IMR-90 (cell line): ENCODE measurements around the gene C20orf144. TPM values are rescaled to one million over a fixed set of nuclear protein-coding genes. Genes with fewer than 3 reads are reported as not detected.

ENCODE experiments used
- ATAC-seq: fragments of 200-7000 bp; cut with Tn5 transposase; 2 replicates; pipeline ENCODE4 v1.9.1; 2020; ENCODE audit warnings: low read depth, mild to moderate bottlenecking, moderate library complexity
- BruUV-seq: library from RNA; stranded (reverse); fragments of 400-500 nt; replicated peaks from 2 replicates; lab custom pipeline; 2021; lab: Mats Ljungman, UMichigan
- CTCF ChIA-PET: fragments of 300-600 bp; formaldehyde crosslinking; extraction: SDS; loops from one replicate; lab custom pipeline; 2021; ENCODE audit warnings: antibody characterized with exemption; lab: Yijun Ruan, JAX
- POLR2A ChIA-PET: fragments of 300-600 bp; sonication (Branson Sonifier 250); formaldehyde crosslinking; loops from one replicate; lab custom pipeline; 2022; ENCODE audit warnings: antibody characterized with exemption; ENCODE audit not compliant: unreplicated experiment; lab: Charles Lee
- DNase-seq: peaks from one replicate; pipeline ENCODE4 v3.0.0; 2013
- H2AFZ ChIP-seq: replicated peaks from 2 replicates; pipeline ENCODE3; 2013; ENCODE audit warnings: low read length, mild to moderate bottlenecking; ENCODE audit not compliant: poor library complexity
- H2AK5ac ChIP-seq: 2 replicates; pipeline ENCODE4 v1.6.1; 2013; ENCODE audit warnings: low read depth, low read length, inconsistent platforms
- H2AK9ac ChIP-seq: replicated peaks from 2 replicates; pipeline ENCODE3; 2013; ENCODE audit warnings: mild to moderate bottlenecking, low read depth, low read length, moderate library complexity; ENCODE audit not compliant: poor library complexity
- H2BK120ac ChIP-seq: 2 replicates; pipeline ENCODE4 v1.6.1; 2013; ENCODE audit warnings: low read depth, low read length, inconsistent platforms
- H2BK15ac ChIP-seq: 3 replicates; pipeline ENCODE4 v1.6.1; 2013; ENCODE audit warnings: low read depth, low read length, inconsistent platforms
- H2BK20ac ChIP-seq: 2 replicates; pipeline ENCODE4 v1.6.1; 2013; ENCODE audit warnings: low read depth, mild to moderate bottlenecking, inconsistent platforms, low read length, moderate library complexity
- H2BK5ac ChIP-seq: 2 replicates; pipeline ENCODE4 v1.6.1; 2013; ENCODE audit warnings: mild to moderate bottlenecking, low read depth, low read length, inconsistent platforms; ENCODE audit not compliant: poor library complexity, severe bottlenecking
- H3K14ac ChIP-seq: replicated peaks from 2 replicates; pipeline ENCODE4 v1.6.1; 2013; ENCODE audit warnings: low read depth, low read length, inconsistent platforms
- H3K18ac ChIP-seq: 2 replicates; pipeline ENCODE4 v1.6.1; 2013; ENCODE audit warnings: low read depth, low read length, control low read depth
- H3K23ac ChIP-seq: 2 replicates; pipeline ENCODE4 v1.6.1; 2013; ENCODE audit warnings: low read depth, low read length, inconsistent platforms
- H3K27ac ChIP-seq: 2 replicates; pipeline ENCODE4 v1.5.1; 2013; ENCODE audit warnings: mild to moderate bottlenecking, control low read depth, low read length; ENCODE audit not compliant: insufficient read depth
- H3K27me3 ChIP-seq: 2 replicates; pipeline ENCODE4 v1.6.1; 2013; ENCODE audit warnings: low read length; ENCODE audit not compliant: control insufficient read depth, insufficient read depth
- H3K36me3 ChIP-seq: 2 replicates; pipeline ENCODE4 v1.6.1; 2013; ENCODE audit warnings: low read length, mixed read lengths; ENCODE audit not compliant: control insufficient read depth, insufficient read depth
- H3K4ac ChIP-seq: 2 replicates; pipeline ENCODE4 v1.6.1; 2013; ENCODE audit warnings: low read depth, low read length, inconsistent platforms
- H3K4me1 ChIP-seq: 2 replicates; pipeline ENCODE4 v1.6.1; 2013; ENCODE audit warnings: low read length, mixed read lengths; ENCODE audit not compliant: control insufficient read depth, insufficient read depth
- H3K4me2 ChIP-seq: 2 replicates; pipeline ENCODE4 v1.6.1; 2013; ENCODE audit warnings: low read depth, mild to moderate bottlenecking, control low read depth, low read length, moderate library complexity
- H3K4me3 ChIP-seq: 2 replicates; pipeline ENCODE4 v1.5.1; 2013; ENCODE audit warnings: low read depth, mild to moderate bottlenecking, control low read depth, low read length, moderate library complexity; ENCODE audit not compliant: insufficient read depth
- H3K56ac ChIP-seq: 2 replicates; pipeline ENCODE4 v1.6.1; 2013; ENCODE audit warnings: low read length, inconsistent platforms; ENCODE audit not compliant: insufficient read depth; ENCODE audit errors: extremely low read depth
- H3K79me1 ChIP-seq, 2 experiments: 2 replicates each; pipeline ENCODE4 v1.6.1; 2013; ENCODE audit warnings: low read length in 2 of 2, inconsistent platforms in 1 of 2, low read depth in 1 of 2
- H3K9ac ChIP-seq: 2 replicates; pipeline ENCODE4 v1.6.1; 2013; ENCODE audit warnings: low read depth, low read length, control low read depth
- H3K9me1 ChIP-seq: 2 replicates; pipeline ENCODE4 v1.6.1; 2013; ENCODE audit warnings: low read length, inconsistent platforms; ENCODE audit not compliant: insufficient read depth
- H3K9me3 ChIP-seq: 2 replicates; pipeline ENCODE4 v1.6.1; 2013; ENCODE audit warnings: low read length; ENCODE audit not compliant: control insufficient read depth, insufficient read depth
- H4K20me1 ChIP-seq: 2 replicates; pipeline ENCODE4 v1.6.1; 2013; ENCODE audit warnings: low read length, inconsistent platforms; ENCODE audit not compliant: insufficient read depth
- H4K5ac ChIP-seq: 2 replicates; pipeline ENCODE4 v1.6.1; 2013; ENCODE audit warnings: mild to moderate bottlenecking, low read depth, low read length, control low read depth
- H4K8ac ChIP-seq, 2 experiments: 2 replicates each; pipeline ENCODE4 v1.6.1; 2013; ENCODE audit warnings: low read depth in 2 of 2, low read length in 2 of 2, control low read depth in 1 of 2, inconsistent platforms in 1 of 2
- H4K91ac ChIP-seq: 2 replicates; pipeline ENCODE4 v1.6.1; 2013; ENCODE audit warnings: low read depth, low read length, inconsistent platforms; ENCODE audit not compliant: insufficient read depth
- CEBPB ChIP-seq: IDR thresholded peaks from 2 replicates; pipeline ENCODE4 v1.6.1; 2012; ENCODE audit warnings: low read depth, low read length, improper control_type of control experiment
- CHD1 ChIP-seq: IDR thresholded peaks from 2 replicates; pipeline ENCODE4 v1.6.1; 2012; ENCODE audit warnings: low read depth, low read length, improper control_type of control experiment
- ELK1 ChIP-seq: fragments of 150-350 bp; IDR thresholded peaks from 2 replicates; pipeline ENCODE4 v1.6.1; 2016; ENCODE audit warnings: low read depth, mild to moderate bottlenecking, low read length, moderate library complexity, borderline replicate concordance
- FOS ChIP-seq: fragments of 150-350 bp; IDR thresholded peaks from 2 replicates; pipeline ENCODE4 v1.6.1; 2016; ENCODE audit warnings: low read depth, low read length
- MAFK ChIP-seq: IDR thresholded peaks from 2 replicates; pipeline ENCODE4 v1.6.1; 2012; ENCODE audit warnings: low read depth, low read length, improper control_type of control experiment
- MXI1 ChIP-seq: IDR thresholded peaks from 2 replicates; pipeline ENCODE4 v1.6.1; 2012; ENCODE audit warnings: low read depth, mild to moderate bottlenecking, low read length, moderate library complexity, borderline replicate concordance
- RAD21 ChIP-seq: IDR thresholded peaks from 2 replicates; pipeline ENCODE4 v1.6.1; 2012; ENCODE audit warnings: low read length, improper control_type of control experiment
- RFX5 ChIP-seq: IDR thresholded peaks from 2 replicates; pipeline ENCODE4 v1.8.0; 2012; ENCODE audit warnings: low read depth, mild to moderate bottlenecking, low read length, moderate library complexity
- USF2 ChIP-seq: fragments of 150-350 bp; IDR thresholded peaks from 2 replicates; pipeline ENCODE4 v1.6.1; 2017; ENCODE audit warnings: mild to moderate bottlenecking, antibody characterized with exemption, low read length, low read depth
- WGBS, 2 experiments: methylation state at CpG; one replicate each; pipeline versions ENCODE4 v1.1.5 to v1.1.7; 2013; ENCODE audit warnings: missing lambda C conversion rate in 2 of 2; ENCODE audit not compliant: insufficient read length in 1 of 2; ENCODE audit errors: extremely low coverage in 2 of 2; 5-methylcytosine and 5-hydroxymethylcytosine counted together
- dilution Hi-C: fragments of 300-500 bp; cut with HindIII; formaldehyde crosslinking; loops from one replicate; pipeline ENCODE4 v1.14.3; 2018; ENCODE audit warnings: low sequenced_read_pairs; ENCODE audit not compliant: unreplicated experiment
- in situ Hi-C: fragments of 300-500 bp; cut with MboI; formaldehyde crosslinking; loops from 3 replicates; pipeline ENCODE4 v1.14.3; 2019; ENCODE audit warnings: low sequenced_read_pairs, inconsistent platforms, mixed read lengths
- intact Hi-C: fragments of 100-400 bp; cut with micrococcal nuclease; formaldehyde crosslinking; loops from 2 replicates; pipeline ENCODE4 v1.10.0; 2022
- polyA plus RNA-seq, 3 experiments: library from polyadenylated mRNA; depleted of rRNA; stranded (reverse); fragments of >200 nt; gene quantifications; 2 replicates each; pipeline ENCODE4 v1.2.3, GENCODE V29; 2012; ENCODE audit warnings: low replicate concordance in 1 of 3
- total RNA-seq: library from RNA; depleted of rRNA; stranded (reverse); fragments of >200 nt; gene quantifications from 2 replicates; pipeline ENCODE4 v1.2.3, GENCODE V29; 2012

The C20orf144 gene
- total and polyA plus RNA-seq, 2 of the 4 experiments (the other 2 are of a cell fraction): under 0.01 to 0.19 TPM

- CTCF ChIA-PET: no interaction called here
- dilution Hi-C loops (no loop called here), intact Hi-C loops (no loop called here)
These were observed 3.2 kb upstream of the C20orf144 start for GRCh38 chr20:33658929-33659328.

More at GRCh38 chr20:33658929-33659328, 3.2 kb upstream of the C20orf144 start:
- no peak overlapping the region for H2AK9ac ChIP-seq
- no peak overlapping the region for H3K18ac ChIP-seq
- no peak overlapping the region for H3K4me2 ChIP-seq
- H2BK5ac ChIP-seq: no peak overlapping the region
- H4K8ac ChIP-seq: no peak overlapping the region
- no peak overlapping the region for H3K4ac ChIP-seq
- H4K91ac ChIP-seq: no peak overlapping the region
- H2BK120ac ChIP-seq: no peak overlapping the region
- peaks cover 6% of the 10 kb centered on the region for H3K4me1 ChIP-seq
- in situ Hi-C loops: no loop called here
- 89% methylated on average over 3 of the region's 4 CpGs; no CpG with 5 or more reads in 1 of the 2 experiments for WGBS, 2 experiments
- H2AK5ac ChIP-seq: no peak overlapping the region
- no peak overlapping the region for H4K5ac ChIP-seq
- TF ChIP-seq RAD21 (no peak), CEBPB (no peak), MXI1 (no peak), ELK1 (no peak), FOS (no peak), CHD1 (no peak), RFX5 (no peak), USF2 (no peak), MAFK (no peak)
- no peak overlapping the region for H3K4me3 ChIP-seq
- H2BK20ac ChIP-seq: no peak overlapping the region
- H3K36me3 ChIP-seq: peaks cover 19% of the 10 kb centered on the region; the same call in 1 of the 2 replicates
- POLR2A ChIA-PET: no interaction called here
- H3K9me3 ChIP-seq: no peaks in the 10 kb centered on the region
- no peak overlapping the region for H3K56ac ChIP-seq
- no peaks in the 10 kb centered on the region for H3K27me3 ChIP-seq
- no peak overlapping the region for H3K27ac ChIP-seq
- no peaks in the 10 kb centered on the region for H4K20me1 ChIP-seq
- no TSS peak for BruUV-seq
- peaks cover 7 to 17% of the 10 kb centered on the region in 2 experiments; a peak in 3 of 4 replicates for H3K79me1 ChIP-seq
- no peak for ATAC-seq
- H3K23ac ChIP-seq: no peak overlapping the region
- no peak overlapping the region for H3K14ac ChIP-seq
- DNase-seq: no peak
- H3K9me1 ChIP-seq: peaks cover 10% of the 10 kb centered on the region
- no peak overlapping the region for H3K9ac ChIP-seq
- no peak overlapping the region for H2AFZ ChIP-seq
- no peak overlapping the region for H2BK15ac ChIP-seq
